HL-60 (cell line): Measurements from ENCODE around the gene ANXA11.

Source experiments
- DNase-seq, 2 experiments: peaks; one replicate each; pipeline ENCODE4 v3.0.0-alpha.2; 2010 to 2020; ENCODE audit warnings: low read depth in 1 of 2, low spot score in 1 of 2
- H3K27ac ChIP-seq: fragments of 250-450 bp; sonication (Bioruptor Pico); replicated peaks from 2 replicates; pipeline ENCODE4 v1.5.1; 2020; ENCODE audit warnings: mild to moderate bottlenecking, moderate library complexity
- H3K27me3 ChIP-seq: fragments of 250-450 bp; sonication (Bioruptor Pico); 2 replicates; pipeline ENCODE4 v1.5.1; 2021; ENCODE audit warnings: mild to moderate bottlenecking, moderate library complexity; ENCODE audit not compliant: insufficient read depth, poor library complexity, severe bottlenecking
- H3K4me3 ChIP-seq: replicated peaks from 2 replicates; pipeline ENCODE4 v1.5.1; 2011; ENCODE audit warnings: mild to moderate bottlenecking, control low read depth, low read length; ENCODE audit not compliant: insufficient read depth
- GABPA ChIP-seq: IDR thresholded peaks from 2 replicates; pipeline ENCODE4 v1.6.1; 2012; ENCODE audit warnings: low read depth
- POLR2AphosphoS5 ChIP-seq: IDR thresholded peaks from 2 replicates; pipeline ENCODE4 v1.6.1; 2012; ENCODE audit warnings: low read depth
- SPI1 ChIP-seq: IDR thresholded peaks from 2 replicates; pipeline ENCODE4 v1.6.1; 2012; ENCODE audit warnings: low read depth, mild to moderate bottlenecking, borderline replicate concordance
- TF ChIP-seq, protein P1 (sequence below): IDR thresholded peaks from 2 replicates; pipeline ENCODE4 v1.6.1; 2012; ENCODE audit warnings: low read depth; ENCODE audit not compliant: insufficient replicate concordance
- TF ChIP-seq, protein P2 (sequence below): IDR thresholded peaks from one replicate; pipeline ENCODE4 v1.5.1; 2011; ENCODE audit warnings: low read length, control low read depth, inconsistent platforms; ENCODE audit not compliant: insufficient read depth

ANXA11 gene

DNA sequence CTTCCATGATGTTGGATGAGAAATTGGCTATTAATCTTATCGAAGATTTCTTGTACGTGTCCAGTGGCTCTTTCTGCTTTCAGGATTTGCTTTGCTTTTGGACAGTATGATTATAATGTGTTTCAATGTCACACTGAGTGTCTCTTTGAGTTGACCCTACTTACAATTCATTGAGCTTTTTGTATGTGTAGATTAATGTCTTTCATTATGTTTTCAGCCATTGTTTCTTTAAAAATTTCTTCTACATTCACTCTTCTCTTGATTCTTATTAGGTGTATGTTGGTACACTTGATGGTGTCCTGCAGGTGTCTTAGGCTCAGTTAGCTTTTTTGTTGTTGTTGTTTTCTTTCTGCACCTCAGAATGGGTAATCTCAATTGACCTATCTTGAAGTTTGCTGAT is 56.2 kb downstream of the ANXA11 start:
- no peak for DNase-seq
- Histone ChIP-seq H3K27ac (no peak overlapping the region), H3K4me3 (no peak overlapping the region), H3K27me3 (no peaks in the 10 kb centered on the region)
- TF ChIP-seq SPI1, result no peak
- TF ChIP-seq GABPA, result no peak
- TF ChIP-seq, protein P1, sequence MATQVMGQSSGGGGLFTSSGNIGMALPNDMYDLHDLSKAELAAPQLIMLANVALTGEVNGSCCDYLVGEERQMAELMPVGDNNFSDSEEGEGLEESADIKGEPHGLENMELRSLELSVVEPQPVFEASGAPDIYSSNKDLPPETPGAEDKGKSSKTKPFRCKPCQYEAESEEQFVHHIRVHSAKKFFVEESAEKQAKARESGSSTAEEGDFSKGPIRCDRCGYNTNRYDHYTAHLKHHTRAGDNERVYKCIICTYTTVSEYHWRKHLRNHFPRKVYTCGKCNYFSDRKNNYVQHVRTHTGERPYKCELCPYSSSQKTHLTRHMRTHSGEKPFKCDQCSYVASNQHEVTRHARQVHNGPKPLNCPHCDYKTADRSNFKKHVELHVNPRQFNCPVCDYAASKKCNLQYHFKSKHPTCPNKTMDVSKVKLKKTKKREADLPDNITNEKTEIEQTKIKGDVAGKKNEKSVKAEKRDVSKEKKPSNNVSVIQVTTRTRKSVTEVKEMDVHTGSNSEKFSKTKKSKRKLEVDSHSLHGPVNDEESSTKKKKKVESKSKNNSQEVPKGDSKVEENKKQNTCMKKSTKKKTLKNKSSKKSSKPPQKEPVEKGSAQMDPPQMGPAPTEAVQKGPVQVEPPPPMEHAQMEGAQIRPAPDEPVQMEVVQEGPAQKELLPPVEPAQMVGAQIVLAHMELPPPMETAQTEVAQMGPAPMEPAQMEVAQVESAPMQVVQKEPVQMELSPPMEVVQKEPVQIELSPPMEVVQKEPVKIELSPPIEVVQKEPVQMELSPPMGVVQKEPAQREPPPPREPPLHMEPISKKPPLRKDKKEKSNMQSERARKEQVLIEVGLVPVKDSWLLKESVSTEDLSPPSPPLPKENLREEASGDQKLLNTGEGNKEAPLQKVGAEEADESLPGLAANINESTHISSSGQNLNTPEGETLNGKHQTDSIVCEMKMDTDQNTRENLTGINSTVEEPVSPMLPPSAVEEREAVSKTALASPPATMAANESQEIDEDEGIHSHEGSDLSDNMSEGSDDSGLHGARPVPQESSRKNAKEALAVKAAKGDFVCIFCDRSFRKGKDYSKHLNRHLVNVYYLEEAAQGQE, result no peak
- TF ChIP-seq, protein P2, sequence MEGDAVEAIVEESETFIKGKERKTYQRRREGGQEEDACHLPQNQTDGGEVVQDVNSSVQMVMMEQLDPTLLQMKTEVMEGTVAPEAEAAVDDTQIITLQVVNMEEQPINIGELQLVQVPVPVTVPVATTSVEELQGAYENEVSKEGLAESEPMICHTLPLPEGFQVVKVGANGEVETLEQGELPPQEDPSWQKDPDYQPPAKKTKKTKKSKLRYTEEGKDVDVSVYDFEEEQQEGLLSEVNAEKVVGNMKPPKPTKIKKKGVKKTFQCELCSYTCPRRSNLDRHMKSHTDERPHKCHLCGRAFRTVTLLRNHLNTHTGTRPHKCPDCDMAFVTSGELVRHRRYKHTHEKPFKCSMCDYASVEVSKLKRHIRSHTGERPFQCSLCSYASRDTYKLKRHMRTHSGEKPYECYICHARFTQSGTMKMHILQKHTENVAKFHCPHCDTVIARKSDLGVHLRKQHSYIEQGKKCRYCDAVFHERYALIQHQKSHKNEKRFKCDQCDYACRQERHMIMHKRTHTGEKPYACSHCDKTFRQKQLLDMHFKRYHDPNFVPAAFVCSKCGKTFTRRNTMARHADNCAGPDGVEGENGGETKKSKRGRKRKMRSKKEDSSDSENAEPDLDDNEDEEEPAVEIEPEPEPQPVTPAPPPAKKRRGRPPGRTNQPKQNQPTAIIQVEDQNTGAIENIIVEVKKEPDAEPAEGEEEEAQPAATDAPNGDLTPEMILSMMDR, result no peak
- no peak for TF ChIP-seq POLR2AphosphoS5

DNA sequence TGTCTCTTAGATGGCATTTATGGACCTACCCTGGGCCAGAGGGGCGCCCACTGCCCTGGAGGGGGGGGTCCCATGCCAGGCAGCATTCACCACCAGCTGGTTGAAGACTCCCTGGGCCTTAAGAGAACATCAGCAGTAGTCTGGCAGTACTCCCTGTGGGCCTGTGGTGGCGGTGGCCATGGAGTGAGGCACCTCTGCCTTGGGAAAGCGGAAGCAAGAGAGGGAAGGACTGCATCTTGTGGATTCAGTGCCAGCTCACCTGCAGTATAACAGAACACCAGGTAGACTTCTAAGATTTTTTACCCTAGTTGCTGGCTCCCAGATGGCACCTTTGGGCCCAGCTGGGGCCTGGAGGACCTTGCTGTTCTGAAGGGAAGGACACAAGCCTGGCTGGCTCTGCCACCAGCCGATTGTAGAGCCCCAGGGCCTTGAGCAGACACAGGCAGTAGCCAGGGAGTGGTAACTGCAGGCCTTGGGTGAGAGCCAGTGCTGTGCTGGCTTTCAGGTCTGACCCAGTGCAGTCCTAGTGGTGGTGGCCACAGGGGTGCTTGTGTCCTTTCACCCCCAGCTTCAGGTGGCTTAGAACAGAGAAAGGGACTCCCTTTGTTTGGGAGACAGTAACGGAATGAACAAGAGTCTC is 57.1 kb downstream of the ANXA11 start:
- no peak overlapping the region for H3K4me3 ChIP-seq
- no peaks in the 10 kb centered on the region for H3K27me3 ChIP-seq
- TF ChIP-seq GABPA, result no peak
- TF ChIP-seq POLR2AphosphoS5, result peak; percentile 37; the same call in 1 of the 2 replicates
- TF ChIP-seq, protein P1, result no peak
- DNase-seq, result peak in 1 of 2 experiments; percentile 13
- H3K27ac ChIP-seq, result no peak overlapping the region

DNA sequence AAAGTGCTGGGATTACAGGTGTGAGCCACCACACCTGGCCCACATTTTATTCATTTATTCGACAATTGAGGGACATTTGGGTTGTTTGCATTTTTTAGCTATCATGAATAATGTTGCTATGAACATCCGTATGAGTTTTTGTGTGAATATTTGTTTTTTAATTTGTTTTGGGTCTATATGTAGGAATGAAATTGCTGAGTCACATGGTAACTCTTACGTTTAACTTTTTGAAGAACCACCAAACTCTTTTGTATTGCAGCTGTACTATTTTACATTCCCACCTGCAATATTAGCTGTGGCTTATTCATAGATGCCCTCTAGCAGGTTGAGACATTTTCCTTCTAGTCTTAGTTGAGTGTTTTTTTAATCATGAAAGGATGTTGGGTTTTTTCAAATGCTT is 58.4 kb downstream of the ANXA11 start:
- Histone ChIP-seq H3K4me3 (no peak overlapping the region), H3K27me3 (no peaks in the 10 kb centered on the region), H3K27ac (no peak overlapping the region)
- TF ChIP-seq POLR2AphosphoS5 (no peak), GABPA (no peak), SPI1 (no peak)
- TF ChIP-seq, protein P2, result no peak
- TF ChIP-seq, protein P1, result no peak
- no peak for DNase-seq
